C4-2B (cell line): Measurements from ENCODE around the gene S1PR5.
A peak's percentile ranks its signal among the peaks of the same experiment; 100 is the strongest.
"Not testable (repeated sequence)": the region's sequence is repeated elsewhere in the genome, so short reads cannot be mapped to it uniquely, and the experiment has no call there.

Source experiments
- H3K27ac ChIP-seq: fragments of 450-650 bp; 2 replicates; pipeline ENCODE4 v1.5.1; 2017
- ZFX ChIP-seq: fragments of 450-650 bp; IDR thresholded peaks from 2 replicates; pipeline ENCODE4 v1.6.1; 2017
- TF ChIP-seq, protein P1 (sequence below): fragments of 450-650 bp; conservative IDR thresholded peaks from 2 replicates; pipeline ENCODE4 v1.5.1; 2017; ENCODE audit warnings: mild to moderate bottlenecking

The S1PR5 gene

DNA sequence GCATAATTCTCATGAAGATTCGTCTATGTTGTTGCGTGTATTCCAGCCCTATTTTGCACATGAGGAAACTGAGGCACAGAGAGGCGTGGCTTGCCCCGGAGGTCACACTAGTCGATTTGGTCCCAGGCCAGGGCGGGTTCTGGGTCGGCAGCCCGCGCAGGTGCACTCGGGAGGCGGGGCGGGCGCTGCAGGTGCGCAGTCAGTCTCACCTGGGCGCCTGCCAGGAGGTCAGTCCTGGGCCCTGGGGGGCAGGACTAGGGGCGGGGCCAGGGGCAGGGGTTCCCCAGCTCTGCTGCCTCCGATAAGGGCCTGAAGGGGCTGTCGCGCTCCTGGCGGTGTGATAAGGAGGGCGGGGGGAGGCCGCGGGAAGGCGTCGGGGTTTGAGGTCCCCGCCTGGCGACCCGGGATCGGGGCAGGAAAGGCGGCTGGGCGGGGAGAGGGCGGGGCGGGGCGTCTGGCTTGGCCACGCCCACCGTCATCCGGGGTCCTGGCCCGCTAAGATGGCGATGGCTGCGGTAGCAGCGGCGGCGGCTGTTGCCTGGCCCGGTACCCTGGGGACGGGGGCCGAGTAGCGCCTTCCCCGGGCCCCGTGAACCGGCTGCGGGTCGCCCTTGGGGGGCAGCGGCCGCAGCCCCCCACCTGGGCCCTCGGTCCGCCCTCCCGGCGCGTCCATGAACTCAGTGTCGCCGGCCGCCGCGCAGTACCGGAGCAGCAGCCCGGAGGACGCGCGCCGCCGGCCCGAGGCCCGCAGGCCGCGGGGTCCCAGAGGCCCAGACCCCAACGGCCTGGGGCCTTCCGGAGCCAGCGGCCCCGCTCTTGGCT is 26.4 kb upstream of the S1PR5 start, which contains the start of gene ATG4D:
ATG4D (plus strand) TSS at position 485 of the 822 bp plus-strand sequence; CDS start at position 672, 187 bp downstream.
- TF ChIP-seq, protein P1, sequence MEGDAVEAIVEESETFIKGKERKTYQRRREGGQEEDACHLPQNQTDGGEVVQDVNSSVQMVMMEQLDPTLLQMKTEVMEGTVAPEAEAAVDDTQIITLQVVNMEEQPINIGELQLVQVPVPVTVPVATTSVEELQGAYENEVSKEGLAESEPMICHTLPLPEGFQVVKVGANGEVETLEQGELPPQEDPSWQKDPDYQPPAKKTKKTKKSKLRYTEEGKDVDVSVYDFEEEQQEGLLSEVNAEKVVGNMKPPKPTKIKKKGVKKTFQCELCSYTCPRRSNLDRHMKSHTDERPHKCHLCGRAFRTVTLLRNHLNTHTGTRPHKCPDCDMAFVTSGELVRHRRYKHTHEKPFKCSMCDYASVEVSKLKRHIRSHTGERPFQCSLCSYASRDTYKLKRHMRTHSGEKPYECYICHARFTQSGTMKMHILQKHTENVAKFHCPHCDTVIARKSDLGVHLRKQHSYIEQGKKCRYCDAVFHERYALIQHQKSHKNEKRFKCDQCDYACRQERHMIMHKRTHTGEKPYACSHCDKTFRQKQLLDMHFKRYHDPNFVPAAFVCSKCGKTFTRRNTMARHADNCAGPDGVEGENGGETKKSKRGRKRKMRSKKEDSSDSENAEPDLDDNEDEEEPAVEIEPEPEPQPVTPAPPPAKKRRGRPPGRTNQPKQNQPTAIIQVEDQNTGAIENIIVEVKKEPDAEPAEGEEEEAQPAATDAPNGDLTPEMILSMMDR, result no peak
- peak; percentile 90; the same call in 1 of the 2 replicates for TF ChIP-seq ZFX
- H3K27ac ChIP-seq, result peak within 1 kb of the TSS; percentile 94

DNA sequence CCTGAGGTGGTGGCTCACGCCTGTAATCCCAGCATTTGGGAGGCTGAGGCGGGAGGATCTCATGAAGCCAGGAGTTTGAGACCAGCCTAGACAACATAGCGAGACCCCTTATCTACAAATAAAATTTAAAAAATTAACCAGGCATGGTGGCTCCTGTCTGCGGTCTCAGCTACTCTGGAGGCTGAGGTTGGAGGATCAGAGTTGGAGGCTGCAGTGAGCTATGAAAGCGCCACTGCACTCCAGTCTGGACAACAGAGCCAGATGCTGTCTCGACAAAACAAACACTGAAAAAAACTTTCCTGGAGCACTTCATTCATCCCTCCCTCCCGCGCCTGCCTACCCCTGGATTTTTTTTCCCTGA is 25.8 kb upstream of the S1PR5 start:
- H3K27ac ChIP-seq, result peak overlapping the region; percentile 94
- TF ChIP-seq ZFX, result no peak
- TF ChIP-seq, protein P1, result no peak

DNA sequence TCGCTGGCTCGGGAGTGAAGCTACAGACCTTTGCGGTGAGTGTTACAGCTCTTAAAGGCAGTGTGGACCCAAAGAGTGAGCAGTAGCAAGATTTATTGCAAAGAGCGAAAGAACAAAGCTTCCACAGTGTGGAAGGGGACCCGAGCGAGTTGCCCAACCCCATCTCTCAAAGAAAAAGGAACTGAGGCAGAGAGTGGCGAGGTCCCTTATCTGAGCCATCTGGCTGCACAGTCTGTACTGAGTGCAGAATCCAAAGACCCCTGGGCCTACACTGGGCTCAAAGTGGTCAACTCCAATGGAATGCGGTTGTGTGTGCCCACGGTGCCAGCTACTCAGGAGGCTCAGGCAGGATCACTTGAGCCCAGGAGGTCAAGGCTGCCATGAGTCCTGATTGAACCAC is 21.8 kb upstream of the S1PR5 start:
- H3K27ac ChIP-seq, result not testable (repeated sequence)

DNA sequence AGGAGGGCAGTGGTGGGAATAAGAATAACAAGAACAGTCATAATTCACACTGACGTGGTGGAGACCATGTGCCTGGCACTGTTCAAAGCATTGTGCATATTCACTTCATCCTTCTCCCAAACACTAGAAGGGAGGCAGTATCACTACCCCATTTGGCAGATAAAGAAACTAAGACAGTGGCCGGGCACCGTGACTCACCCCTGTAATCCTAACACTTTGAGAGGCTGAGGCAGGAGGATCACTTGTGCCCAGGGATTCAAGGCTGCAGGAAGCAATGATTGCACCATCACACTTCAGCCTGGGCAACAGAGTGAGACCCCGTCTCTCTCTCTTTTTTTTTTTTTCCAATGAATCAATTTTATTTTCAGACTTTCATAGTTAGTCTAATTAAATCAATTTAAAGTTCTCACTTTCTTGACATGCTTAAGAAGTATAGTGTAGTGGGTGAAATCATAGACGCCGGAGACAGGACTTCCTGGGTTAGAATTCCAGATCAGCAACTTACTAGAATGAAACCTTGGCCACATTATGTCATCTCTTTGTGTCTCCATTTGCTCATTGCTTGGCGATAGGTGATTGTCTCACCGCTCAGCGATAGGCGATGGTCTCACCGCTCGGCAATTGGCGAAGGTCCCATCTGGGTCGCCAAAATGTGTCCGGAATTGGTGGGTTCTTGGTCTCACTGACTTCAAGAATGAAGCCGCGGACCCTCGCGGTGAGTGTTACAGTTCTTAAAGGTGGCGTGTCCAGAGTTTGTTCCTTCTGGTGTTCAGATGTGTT is 21.1 kb upstream of the S1PR5 start:
- H3K27ac ChIP-seq, result no peak overlapping the region
- TF ChIP-seq ZFX, result no peak
- TF ChIP-seq, protein P1, result no peak

DNA sequence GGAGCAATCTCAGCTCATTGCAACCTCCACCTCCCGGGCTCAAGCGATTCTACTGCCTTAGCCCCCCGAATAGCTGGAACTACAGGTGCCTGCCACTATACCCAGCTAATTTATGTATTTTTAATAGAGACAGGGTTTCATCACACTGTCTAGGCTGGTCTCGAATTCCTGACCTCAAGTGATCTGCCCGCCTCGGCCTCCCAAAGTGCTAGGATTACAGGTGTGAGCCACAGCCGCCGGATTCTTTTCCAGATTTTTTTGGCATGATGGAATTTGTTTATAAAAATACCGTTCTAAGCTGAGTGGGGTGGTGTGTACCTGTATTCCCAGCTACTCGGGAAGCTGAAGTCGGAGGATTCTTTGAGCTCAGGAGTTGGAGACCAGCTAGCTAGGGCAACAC is 20.4 kb upstream of the S1PR5 start:
- TF ChIP-seq, protein P1, result no peak
- no peak for TF ChIP-seq ZFX
- H3K27ac ChIP-seq, result no peak overlapping the region

DNA sequence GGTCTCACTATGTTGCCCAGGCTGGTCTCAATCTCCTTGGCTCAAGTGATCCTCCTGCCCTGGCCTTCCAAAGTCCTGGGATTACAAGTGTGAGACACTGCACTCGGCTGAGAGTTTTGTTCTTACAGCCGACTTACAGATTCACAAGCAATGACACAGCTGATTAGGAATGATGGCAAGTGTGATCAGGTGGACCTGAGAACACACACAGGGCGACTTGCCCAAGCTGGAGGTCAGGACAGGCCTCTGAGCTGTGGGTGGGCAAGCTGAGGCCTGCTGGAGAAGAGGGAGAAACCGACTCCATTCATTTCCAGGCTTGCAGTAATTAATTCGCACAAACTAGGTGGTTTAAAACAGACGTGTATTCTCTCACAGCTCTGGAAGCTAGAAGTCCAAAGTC is 18.4 kb upstream of the S1PR5 start:
- no peak overlapping the region for H3K27ac ChIP-seq
- TF ChIP-seq, protein P1, result no peak
- no peak for TF ChIP-seq ZFX

DNA sequence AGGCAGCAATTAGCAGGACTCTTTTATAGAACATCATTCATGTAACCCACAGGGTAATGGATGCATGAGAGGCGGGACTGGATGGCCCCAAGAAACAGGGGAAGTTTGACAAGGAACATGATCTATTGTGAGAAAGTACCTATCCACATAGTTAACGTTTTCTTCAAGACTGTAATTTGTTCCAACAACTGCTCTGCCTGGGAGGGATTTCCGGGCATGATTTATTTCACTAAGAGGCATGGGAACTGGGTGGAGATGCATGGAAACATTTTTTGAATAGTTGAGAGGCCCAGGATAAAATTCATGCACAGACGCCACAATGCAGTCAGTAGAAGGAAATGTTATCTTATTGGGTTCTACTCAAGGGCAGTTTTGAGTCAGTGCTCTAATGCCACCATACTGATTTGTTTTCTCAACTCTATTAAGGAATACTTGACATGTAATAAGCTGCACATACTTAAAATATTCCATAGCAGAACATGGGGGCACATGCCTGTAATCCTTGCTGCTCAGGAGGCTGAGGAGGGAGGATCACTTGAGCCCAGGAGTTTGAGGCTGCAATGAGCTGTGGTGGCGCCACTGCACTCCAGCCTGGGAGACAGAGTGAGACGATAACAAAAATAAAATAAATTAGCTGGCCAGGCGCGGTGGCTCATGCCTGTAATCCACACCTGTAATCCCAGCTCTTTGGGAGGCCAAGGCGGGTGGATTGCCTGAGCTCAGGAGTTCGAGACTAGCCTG is 16.6 kb upstream of the S1PR5 start:
- H3K27ac ChIP-seq, result no peak overlapping the region
- no peak for TF ChIP-seq ZFX
- TF ChIP-seq, protein P1, result no peak
